Large intestine (tissue), 3 donors: ENCODE results near the gene DSTYK. TPM values are rescaled to one million over a fixed set of nuclear protein-coding genes. Genes with fewer than 3 reads are reported as not detected.
"Not testable (repeated sequence)": the region's sequence is repeated elsewhere in the genome, so short reads cannot be mapped to it uniquely, and the experiment has no call there.

Experiments
- DNase-seq, 2 donors: peaks; one replicate each; pipeline versions ENCODE4 v3.0.0 to v3.0.0-alpha.2; 2013
- H3K27ac ChIP-seq: one replicate; pipeline ENCODE4 v1.5.1; 2013; ENCODE audit warnings: low read length
- H3K27me3 ChIP-seq: 2 replicates; pipeline ENCODE4 v1.6.1; 2013; ENCODE audit warnings: low read length; ENCODE audit not compliant: control insufficient read depth, insufficient read depth
- H3K36me3 ChIP-seq: 2 replicates; pipeline ENCODE4 v1.6.1; 2013; ENCODE audit warnings: low read length; ENCODE audit not compliant: control insufficient read depth, insufficient read depth
- H3K4me1 ChIP-seq: one replicate; pipeline ENCODE4 v1.6.1; 2013; ENCODE audit warnings: low read length; ENCODE audit not compliant: control insufficient read depth, insufficient read depth
- H3K4me3 ChIP-seq: one replicate; pipeline ENCODE4 v1.5.1; 2013; ENCODE audit warnings: low read length
- H3K9me3 ChIP-seq: one replicate; pipeline ENCODE4 v1.6.1; 2013; ENCODE audit warnings: mild to moderate bottlenecking, low read depth, low read length, moderate library complexity; ENCODE audit not compliant: control insufficient read depth
- WGBS: methylation state at CpG from one replicate; pipeline ENCODE4 v1.1.5; 2013; ENCODE audit warnings: low lambda C conversion rate; ENCODE audit not compliant: insufficient coverage; 5-methylcytosine and 5-hydroxymethylcytosine counted together
- polyA plus RNA-seq: library from polyadenylated mRNA; unstranded; fragments of 120-200 nt; gene quantifications from one replicate; pipeline ENCODE4 v1.2.1, GENCODE V29; 2013

Gene DSTYK
- polyA plus RNA-seq, 1 donor = 6.0 TPM

DNA sequence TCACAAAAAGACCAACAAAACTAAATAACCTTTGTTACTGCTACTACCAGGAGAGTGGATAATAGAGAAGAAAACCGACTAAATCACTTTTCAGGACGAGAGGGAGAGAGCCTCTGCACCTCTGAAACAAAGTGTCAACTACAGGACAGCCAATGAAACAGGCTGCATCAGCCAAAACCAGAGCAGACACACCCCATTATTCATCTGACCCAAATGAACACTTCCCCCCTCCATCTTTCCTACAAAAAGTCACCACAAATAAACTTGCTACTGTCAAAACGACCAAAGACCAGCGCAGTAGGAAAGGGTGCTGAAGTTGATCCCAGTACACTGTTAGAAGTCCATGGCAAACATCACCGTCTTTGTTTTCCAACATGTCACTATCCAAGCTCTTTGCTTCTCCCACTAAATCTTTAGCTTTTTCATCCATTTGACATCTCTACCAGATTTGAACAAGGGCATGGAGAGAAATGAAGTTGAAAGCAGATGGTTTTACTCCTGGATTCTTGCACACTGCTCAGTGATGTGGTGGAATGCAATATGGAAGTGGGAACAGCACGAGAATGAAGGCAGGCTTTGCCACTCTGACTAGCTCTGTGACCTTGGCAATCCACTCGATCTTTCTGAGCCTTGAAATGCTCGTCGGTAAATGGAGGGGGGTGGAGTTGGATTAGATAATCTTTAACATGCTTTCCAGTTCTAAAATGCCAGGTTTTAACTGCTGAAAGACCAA, 20.5 kb downstream of the DSTYK start:
- Histone ChIP-seq H3K9me3 (no peaks in the 10 kb centered on the region), H3K27me3 (no peaks in the 10 kb centered on the region), H3K36me3 (peaks cover 7% of the 10 kb centered on the region), H3K4me1 (peaks cover 3% of the 10 kb centered on the region), H3K27ac (no peak overlapping the region), H3K4me3 (no peak overlapping the region)
- WGBS = 82% methylated on average over 2 of the region's 9 CpGs
- no peak for DNase-seq

DNA sequence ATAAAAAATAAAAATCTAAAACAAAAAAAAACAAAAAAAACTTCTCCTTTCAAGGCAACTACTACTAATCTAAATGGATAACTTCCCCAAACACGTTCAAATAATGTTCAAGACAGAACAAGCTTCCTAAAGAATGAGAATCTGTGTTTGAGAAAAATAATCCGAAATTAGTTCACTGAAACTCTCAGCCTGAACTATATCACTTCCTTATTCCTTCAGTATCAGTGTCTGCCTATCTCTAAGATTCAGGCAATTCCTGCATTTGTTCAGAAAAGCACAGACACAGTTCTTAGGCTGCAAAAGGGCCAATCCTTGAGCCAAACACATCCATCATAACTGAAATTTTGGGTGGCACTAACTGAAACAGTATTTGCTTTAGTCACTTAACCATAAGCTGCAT, 22.4 kb downstream of the DSTYK start:
- Histone ChIP-seq H3K36me3 (peaks cover 7% of the 10 kb centered on the region), H3K9me3 (no peaks in the 10 kb centered on the region), H3K27ac (no peak overlapping the region), H3K4me3 (no peak overlapping the region), H3K4me1 (peaks cover 3% of the 10 kb centered on the region), H3K27me3 (no peaks in the 10 kb centered on the region)
- no peak for DNase-seq
- WGBS = 83% methylated on average over 1 of the region's 2 CpGs

DNA sequence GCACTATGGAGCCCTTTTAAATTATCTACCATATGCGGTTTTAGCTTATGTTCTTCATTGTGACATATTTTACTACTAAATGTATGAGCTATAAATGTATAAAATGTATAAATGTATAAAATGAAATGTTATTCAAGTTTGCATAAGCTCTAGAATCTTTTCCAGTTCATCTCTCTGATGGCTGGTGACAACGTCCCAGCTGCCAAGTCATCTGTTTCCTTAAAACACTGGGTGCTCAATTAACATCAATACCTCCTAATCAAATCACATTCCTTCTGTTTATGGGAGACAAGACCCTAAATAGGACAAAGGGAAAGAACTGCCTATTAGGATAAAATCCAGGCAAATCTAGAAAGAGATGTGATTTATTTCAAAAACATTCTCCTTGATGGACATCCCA, 22.9 kb downstream of the DSTYK start:
- no CpG with 5 or more reads among the region's 2 CpGs for WGBS
- peaks cover 3% of the 10 kb centered on the region for H3K4me1 ChIP-seq
- H3K4me3 ChIP-seq = no peak overlapping the region
- no peak for DNase-seq
- peaks cover 7% of the 10 kb centered on the region for H3K36me3 ChIP-seq
- no peak overlapping the region for H3K27ac ChIP-seq
- H3K9me3 ChIP-seq = no peaks in the 10 kb centered on the region
- H3K27me3 ChIP-seq = no peaks in the 10 kb centered on the region

DNA sequence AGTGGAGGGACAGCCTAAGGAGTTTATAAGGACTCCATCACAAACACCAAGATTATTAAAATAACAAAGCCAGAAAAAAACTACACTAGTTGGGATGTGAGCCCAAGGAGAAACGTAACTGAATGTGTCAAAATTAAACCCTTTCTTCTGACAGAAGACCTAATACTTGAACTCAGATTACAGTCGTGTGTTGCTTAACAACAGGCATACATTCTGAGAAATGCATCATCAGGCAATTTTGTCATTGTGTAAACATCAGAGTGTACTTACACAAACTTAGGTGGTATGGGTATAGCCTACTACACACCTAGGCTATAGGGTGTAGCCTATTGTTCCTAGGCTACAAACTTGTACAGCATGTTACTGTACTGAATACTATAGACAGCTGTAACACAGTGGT, 23.4 kb downstream of the DSTYK start:
- peaks cover 3% of the 10 kb centered on the region for H3K4me1 ChIP-seq
- DNase-seq = no peak
- peaks cover 7% of the 10 kb centered on the region for H3K36me3 ChIP-seq
- no peak overlapping the region for H3K4me3 ChIP-seq
- no peaks in the 10 kb centered on the region for H3K9me3 ChIP-seq
- H3K27me3 ChIP-seq = no peaks in the 10 kb centered on the region
- 80% methylated on average over 1 of the region's 2 CpGs for WGBS
- no peak overlapping the region for H3K27ac ChIP-seq

DNA sequence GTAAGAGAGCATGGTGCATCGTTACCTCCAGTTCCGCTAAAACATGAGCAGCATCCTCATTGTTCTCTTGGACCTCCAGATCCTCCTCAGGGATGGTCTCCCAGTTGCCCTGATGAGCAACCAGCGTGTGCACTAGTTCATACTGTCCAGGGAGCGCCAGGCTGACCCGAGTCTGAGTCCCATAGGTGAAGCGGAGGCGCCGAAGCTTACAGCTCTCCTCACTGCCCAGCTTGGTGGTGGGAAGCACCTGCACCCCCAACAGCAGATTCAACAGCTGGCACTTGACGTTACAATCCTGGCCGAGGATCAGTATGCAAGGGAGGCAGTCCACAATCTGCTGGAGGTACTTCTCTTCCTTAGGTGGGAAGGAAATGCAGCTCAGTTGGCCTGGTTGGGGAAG, 24.1 kb downstream of the DSTYK start:
- Histone ChIP-seq H3K4me3 (no peak overlapping the region), H3K27me3 (no peaks in the 10 kb centered on the region), H3K4me1 (peaks cover 3% of the 10 kb centered on the region), H3K9me3 (no peaks in the 10 kb centered on the region), H3K36me3 (peaks cover 7% of the 10 kb centered on the region), H3K27ac (no peak overlapping the region)
- DNase-seq = no peak
- WGBS = no CpG with 5 or more reads among the region's 10 CpGs

DNA sequence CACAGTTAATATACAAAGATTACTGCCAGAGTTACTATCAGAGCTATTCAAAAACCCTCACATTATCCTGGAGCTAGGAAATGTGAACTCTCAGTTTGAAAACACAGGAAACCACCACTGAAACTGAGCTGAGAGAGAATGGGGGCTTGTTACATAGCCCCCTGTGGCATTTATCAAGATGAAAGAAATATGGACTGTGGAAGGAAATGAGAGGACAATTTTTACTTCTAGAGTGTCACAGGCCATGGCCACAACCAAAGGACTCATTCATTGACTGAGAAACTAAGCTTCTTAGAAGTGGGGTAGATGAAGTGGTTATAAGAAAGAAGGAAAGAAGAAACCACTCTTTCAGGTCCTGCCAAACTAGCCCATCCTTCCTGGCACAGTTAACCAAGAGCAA, 25.3 kb downstream of the DSTYK start:
- Histone ChIP-seq H3K27ac (no peak overlapping the region), H3K9me3 (no peaks in the 10 kb centered on the region), H3K4me1 (no peaks in the 10 kb centered on the region), H3K4me3 (no peak overlapping the region), H3K27me3 (no peaks in the 10 kb centered on the region), H3K36me3 (peaks cover 9% of the 10 kb centered on the region)
- DNase-seq = no peak

DNA sequence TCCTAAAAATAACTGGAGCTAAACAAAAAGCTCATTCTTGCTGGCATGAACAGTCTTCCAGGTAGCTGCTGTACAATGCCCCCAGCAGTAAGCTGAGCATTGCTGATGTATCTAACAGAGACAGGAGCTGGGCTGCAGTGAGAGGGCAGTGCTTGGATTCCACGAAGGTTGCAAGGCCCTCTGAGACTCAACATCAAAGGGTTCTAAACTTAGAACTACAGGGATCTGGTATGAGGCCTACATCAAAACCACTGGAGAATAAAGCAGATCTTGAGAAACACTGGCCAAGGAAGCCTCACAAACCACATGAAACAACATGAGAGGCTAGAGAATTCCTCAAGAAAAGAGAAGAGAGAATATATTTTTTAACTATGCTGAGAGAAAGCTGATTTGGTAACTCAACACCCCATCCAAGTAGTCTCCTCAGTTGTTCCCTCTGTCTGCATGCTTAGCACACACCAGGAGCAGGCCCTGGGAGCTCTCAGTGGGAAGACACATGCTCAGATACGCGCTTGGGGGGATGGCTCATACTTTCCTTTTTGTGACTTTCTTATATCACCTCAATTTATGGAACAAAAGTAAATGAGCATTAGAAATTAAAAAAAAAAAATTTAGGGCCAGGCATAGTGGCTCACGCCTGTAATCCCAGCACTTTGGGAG, 27.7 kb downstream of the DSTYK start:
- H3K36me3 ChIP-seq = peaks cover 11% of the 10 kb centered on the region
- no peak for DNase-seq
- H3K27ac ChIP-seq = no peak overlapping the region
- WGBS = no CpG with 5 or more reads among the region's 4 CpGs
- no peaks in the 10 kb centered on the region for H3K9me3 ChIP-seq
- H3K4me1 ChIP-seq = no peaks in the 10 kb centered on the region
- no peak overlapping the region for H3K4me3 ChIP-seq
- H3K27me3 ChIP-seq = no peaks in the 10 kb centered on the region

DNA sequence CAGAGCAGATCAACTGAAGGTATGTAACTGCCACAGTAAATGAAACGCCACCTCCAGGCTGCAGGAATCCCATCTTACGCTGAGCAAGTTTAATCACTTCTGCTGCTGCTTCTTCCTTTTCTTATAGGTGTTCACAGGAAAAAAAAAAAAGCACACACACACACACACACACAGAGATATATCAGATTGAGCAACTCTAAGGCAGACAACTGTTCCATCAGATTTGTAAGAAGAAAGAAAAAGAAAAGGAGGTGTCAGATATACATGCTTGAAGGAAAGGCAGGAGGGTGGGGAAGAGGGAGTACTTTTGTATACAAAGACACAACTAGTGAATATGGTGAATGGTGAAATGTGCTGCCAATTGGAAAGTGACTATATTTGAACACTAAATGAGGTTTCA, 28.6 kb downstream of the DSTYK start:
- Histone ChIP-seq H3K27ac (no peak overlapping the region), H3K9me3 (no peaks in the 10 kb centered on the region), H3K4me3 (no peak overlapping the region), H3K4me1 (no peaks in the 10 kb centered on the region), H3K36me3 (peaks cover 11% of the 10 kb centered on the region), H3K27me3 (no peaks in the 10 kb centered on the region)
- no CpG with 5 or more reads among the region's 2 CpGs for WGBS
- no peak for DNase-seq

DNA sequence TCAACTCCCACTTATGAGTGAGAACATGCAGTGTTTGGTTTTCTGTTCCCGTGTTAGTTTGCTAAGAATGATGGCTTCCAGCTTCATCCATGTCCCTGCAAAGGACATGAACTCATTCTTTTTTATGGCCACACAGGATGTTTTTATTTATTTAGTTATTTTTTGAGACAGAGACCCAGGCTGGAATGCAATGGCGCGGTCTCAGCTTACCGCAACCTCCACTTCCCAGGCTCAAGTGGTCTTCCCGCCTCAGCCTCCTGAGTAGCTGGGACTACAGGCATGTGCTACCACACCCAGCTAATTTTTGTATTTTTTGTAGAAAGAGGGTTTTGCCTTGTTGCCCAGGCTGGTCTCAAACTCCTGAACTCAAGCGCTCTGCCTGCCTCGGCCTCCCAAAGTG, 31.2 kb downstream of the DSTYK start:
- H3K4me3 ChIP-seq, H3K27ac ChIP-seq, H3K27me3 ChIP-seq, H3K4me1 ChIP-seq, DNase-seq, H3K9me3 ChIP-seq, H3K36me3 ChIP-seq: not testable (repeated sequence)
- whole genome bisulfite sequencing = no CpG with 5 or more reads among the region's 7 CpGs

DNA sequence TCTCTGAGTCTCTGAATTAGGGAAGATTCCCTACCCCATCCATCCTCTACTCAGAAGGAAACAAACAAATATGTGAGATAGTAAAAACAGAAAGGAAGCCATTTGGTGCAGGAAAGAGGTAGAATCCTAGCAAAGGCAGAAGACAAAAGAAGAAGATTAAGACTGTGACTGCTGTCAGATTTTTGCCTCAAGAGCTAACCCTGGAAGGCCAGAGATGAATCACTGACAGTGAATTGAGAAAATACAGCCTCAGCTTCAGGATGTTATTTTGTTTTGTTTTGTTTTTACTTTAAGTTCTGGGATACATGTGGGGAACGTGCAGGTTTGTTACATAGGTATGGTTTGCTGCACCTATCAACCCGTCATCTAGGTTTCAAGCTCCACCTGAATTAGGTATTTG, 31.7 kb downstream of the DSTYK start:
- no peaks in the 10 kb centered on the region for H3K9me3 ChIP-seq
- peaks cover 4% of the 10 kb centered on the region for H3K36me3 ChIP-seq
- no peak for DNase-seq
- WGBS = no CpG with 5 or more reads among the region's 2 CpGs
- H3K27me3 ChIP-seq = no peaks in the 10 kb centered on the region
- H3K4me3 ChIP-seq = no peak overlapping the region
- no peak overlapping the region for H3K27ac ChIP-seq
- no peaks in the 10 kb centered on the region for H3K4me1 ChIP-seq
